GM12891 (cell line): Measurements from ENCODE around the gene TFF1.

ENCODE experiments used
- PAX5 ChIP-seq: IDR thresholded peaks from 2 replicates; pipeline ENCODE4 v1.6.1; 2011; ENCODE audit warnings: low read length, moderate library complexity, mild to moderate bottlenecking; ENCODE audit not compliant: insufficient read depth, severe bottlenecking
- POLR2A ChIP-seq: IDR thresholded peaks from 2 replicates; pipeline ENCODE4 v1.6.1; 2011; ENCODE audit warnings: low read depth, low read length, control low read depth
- POLR2AphosphoS5 ChIP-seq: IDR thresholded peaks from 2 replicates; pipeline ENCODE4 v1.6.1; 2011; ENCODE audit warnings: low read depth, low read length, control low read depth
- POU2F2 ChIP-seq: IDR thresholded peaks from 2 replicates; pipeline ENCODE4 v1.6.1; 2011; ENCODE audit warnings: low read depth, mild to moderate bottlenecking, control low read depth, low read length, moderate library complexity

DNA sequence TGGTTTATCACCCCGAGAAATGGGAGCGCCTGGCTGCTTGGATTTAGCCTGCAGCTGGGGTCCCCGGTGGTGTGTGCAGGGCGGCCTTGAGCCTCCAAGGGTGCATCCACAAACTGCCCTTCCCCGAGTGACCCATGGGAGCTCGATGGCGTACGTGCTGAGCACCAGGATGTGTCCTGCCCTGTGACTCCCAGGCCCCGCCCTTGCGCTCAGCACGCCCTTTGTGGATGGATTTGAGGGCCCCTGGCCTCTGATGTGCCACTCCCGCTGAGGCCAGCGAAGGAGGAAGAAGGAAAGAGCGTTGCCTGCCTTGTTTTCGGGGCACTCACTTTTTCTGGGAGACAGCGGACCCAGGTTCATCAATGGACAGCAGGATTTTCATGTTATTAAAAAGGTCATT lies 49.4 kb downstream of the TFF1 start:
- TF ChIP-seq POLR2A (no peak), POLR2AphosphoS5 (no peak), POU2F2 (no peak), PAX5 (no peak)
